GM19238 (cell line): ENCODE data around the gene RHO.

Source experiments
- DNase-seq: peaks from one replicate; pipeline ENCODE4 v3.0.0; 2011; ENCODE audit warnings: low spot score; ENCODE audit not compliant: insufficient read length

The RHO gene

DNA sequence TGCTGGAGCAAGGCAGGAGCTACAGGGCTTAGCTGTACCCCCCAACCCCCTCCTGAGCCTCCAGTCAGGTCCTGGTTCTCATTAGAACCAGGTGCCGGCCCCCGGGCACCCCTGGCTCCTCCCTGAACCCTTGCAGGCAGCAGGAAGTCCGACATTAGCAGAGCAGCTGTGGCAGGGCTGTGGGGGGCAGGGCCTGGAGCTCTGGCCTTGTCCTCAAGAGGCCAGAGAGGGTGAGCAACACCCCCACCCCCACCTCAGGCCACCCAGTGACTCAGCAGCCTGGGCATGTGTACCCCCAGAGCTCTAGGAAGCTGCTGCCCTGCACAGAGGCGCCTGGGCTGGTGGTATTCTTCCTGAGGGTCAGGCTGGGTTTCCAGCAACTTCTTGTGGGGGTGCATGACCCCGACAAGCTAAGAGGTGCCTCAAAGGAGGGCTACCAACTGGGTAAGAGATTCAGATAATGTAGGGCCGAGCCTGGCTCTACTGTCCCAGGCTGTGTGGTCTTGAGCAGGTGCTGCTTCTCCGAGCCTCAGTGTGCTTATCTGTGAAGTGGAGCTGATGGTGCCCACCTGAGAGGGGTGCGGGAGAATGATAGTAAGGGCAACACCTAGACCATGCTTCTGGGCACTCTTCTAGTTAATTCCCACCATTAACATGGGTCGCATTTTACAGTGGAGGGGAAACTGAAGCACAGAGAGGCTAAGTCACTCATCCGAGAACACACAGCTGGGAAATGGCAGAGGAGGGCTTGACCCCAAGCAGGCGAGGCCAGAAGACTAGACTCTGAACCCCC, 30.5 kb downstream of the RHO start:
- DNase-seq: no peak

- DNase-seq: no peak
Measured at GRCh38 chr3:129559565-129560079, 31.2 kb downstream of the RHO start.

DNA sequence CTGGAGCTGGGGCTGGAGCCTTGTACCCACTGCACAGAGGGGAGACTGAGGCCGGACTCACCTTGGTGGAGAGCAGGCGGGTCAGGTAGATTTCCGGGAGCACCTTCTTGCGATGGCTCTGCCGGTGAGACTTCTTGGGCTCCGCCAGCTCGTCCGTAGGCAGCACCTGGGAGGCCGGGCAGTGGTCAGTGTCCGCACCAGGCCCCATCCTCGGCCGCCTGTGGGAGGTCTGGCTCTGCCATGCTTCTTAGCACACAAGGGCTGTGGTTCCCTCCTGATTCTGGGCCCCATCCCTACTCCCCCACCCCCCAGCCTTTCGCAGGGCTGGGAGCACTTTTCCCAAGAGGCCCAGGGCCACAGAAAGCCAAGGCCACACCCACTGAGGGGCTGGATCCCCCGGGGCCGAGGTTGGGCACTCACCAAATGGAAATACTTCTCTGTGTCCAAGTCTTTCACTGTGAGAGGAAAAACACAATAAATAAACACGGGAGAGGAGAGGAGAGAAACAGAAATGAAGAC, 31.9 kb downstream of the RHO start:
- no peak for DNase-seq

DNA sequence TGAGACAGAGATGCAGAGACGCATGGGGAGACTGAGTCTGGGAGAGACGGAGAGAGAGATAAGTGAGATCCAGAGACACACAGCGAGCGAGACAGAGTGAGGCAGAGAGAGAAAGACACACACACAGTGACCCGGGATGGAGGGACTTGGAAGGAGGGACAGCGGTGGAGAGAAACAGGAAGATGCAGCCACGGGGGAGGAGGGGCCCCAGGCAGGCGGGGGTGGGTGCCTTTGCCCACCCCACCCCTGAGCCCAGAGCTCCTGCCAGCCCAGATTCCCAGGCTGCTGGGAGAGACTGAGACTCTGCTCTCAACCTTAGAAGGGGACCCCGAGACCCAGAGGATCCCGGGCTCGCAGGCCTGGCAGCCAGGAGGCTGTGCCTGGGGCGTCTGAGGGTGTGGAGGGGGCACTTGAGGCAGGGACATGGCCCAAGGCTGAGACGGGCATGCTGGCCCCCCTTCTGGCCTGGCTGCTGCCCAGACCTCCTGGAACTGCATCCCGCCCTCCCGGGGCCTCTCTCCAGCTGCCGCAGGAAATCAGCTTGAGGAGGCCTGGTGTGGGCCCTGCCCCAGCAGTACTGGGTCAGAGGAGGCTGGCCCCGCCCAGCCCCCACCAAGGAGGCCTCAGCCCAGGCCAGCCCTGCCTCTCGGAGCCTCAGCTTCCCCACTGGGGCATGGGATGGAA, 32.6 kb downstream of the RHO start:
- DNase-seq: no peak

GRCh38 chr3:129561619-129562248, 33.3 kb downstream of the RHO start:
- DNase-seq: no peak

DNA sequence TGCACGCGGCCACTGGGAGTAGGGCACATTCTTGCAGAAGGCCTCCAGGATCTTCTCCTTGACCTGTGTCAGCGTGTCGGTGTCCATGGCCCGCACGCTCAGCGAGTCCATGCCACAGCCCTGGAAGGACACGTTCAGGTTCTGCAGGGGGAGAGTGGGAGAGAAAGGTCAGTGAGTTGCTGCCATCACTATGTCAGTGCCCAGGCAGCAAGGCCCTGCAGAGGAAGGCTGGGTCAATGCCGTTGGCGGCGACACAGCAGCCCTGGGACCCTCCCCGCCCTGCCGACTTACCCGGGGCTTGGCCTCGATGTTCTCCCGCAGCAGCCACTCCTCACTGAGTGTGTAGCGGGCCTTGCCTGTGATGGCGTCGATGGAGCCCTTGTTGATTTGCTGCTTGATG, 34.4 kb downstream of the RHO start:
- DNase-seq: no peak

GRCh38 chr3:129563332-129563731, 34.9 kb downstream of the RHO start:
- DNase-seq: no peak

DNA sequence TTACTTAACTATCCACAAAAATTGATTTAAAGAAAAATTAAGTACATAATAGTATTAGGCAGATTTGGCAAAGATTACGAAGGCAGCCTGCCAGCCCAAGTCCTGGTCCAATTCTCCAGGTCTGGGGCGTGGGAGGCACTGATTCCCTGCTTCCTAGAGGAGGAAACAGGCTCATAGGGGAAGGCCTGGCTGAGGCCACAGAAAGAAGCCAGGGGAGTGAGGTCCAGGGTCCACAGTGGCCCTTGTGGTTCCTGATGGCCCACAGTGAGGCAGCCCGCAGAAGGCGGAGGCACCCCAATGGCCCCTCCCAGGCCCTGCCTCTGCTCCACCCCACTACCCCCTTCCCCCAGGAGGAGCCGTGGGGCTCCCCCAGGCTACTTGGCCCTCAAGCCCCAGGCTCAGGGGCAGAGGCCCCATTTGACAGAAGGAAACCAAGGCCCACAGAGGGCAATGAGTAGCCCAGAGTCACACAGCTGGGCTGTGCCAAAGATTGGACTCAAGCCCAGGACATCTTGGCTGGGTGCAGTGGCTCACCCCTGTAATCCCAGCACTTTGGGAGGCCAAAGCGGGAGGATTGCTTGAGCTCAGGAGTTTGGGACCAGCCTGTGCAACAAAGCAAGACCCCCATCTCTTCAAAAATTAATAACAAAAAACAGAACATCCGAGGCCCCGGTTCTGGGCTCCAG, 35.6 kb downstream of the RHO start:
- DNase-seq: no peak

DNA sequence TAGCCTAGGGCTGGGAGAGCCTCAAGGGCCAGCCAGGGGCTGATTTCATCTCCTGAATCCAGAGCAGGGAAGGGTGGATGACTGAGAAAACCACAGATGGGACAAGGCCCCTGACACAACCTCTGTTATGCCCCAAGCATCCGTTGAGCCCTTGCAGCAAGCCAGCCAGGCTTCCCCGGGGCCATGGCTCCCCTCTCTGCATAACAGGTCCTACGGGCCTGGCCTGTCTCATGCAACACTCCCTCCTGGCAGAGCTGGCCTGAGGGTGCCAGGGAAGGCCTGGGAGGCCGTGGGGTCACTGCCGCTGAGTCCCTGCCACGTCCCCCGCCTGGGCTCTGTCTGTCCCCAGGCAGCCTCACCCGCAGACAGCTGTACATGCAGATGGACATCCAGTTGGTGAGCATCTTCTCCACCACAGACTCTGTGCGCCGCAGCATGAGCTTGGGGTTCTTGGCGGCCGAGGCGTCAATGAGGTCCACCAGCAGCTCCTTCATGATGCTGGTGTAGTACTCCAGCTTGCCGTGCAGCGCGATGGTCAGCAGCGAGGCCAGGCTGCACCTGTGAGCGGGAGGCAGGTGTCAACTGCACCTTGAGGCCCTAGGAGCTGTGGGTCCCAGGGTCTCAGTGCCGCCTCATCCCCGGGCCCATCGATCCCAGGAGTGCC, 36.7 kb downstream of the RHO start:
- DNase-seq: no peak

GRCh38 chr3:129565902-129566301, 37.5 kb downstream of the RHO start:
- DNase-seq: no peak

DNA sequence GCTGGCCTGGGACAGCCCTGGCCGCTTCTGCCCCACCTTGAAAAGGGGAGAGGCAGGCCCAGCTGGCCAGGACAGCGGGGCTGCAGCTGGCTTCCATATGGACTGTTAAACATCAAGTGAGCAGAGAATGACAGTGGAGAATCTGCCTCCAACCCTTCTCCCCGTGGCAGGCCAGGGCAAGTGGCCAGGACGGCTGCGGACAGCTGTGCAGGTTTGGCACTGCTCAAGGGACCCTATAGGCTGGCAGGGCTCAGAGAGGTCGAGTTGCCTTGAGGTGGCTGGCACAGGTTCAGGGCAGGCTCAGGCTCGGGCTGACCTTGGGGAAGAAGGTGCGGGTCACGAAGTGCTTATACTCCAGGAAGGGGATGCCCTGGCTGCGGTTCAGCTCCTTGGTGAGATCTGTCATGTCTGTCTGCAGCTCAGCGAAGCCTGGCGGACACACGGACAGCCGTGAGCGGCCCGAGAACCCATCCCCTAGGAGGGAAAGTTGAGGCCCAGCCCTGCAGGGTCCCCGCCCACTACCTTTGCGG, 38.8 kb downstream of the RHO start:
- no peak for DNase-seq

DNA sequence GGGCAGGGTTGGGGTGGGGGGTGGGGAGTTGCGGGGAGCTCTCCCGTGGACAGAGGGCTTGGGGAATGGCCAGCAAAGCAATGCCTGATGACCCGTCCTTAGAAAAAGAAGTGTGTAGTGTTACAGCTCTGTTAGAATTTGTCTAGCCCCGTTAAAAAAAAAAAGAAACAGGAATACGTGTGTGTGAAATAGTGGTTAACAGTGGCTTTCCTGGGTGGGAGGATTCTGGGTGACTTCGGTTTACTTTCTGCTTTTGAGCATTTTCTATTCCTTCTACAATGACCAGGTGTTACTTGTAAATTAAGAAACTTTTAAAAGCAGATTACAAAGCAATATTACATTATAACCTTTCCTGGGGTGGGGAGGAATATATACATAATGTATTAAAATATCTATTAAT, 39.5 kb downstream of the RHO start:
- no peak for DNase-seq

- DNase-seq: no peak
Measured at GRCh38 chr3:129569856-129570255, 41.4 kb downstream of the RHO start.

DNA sequence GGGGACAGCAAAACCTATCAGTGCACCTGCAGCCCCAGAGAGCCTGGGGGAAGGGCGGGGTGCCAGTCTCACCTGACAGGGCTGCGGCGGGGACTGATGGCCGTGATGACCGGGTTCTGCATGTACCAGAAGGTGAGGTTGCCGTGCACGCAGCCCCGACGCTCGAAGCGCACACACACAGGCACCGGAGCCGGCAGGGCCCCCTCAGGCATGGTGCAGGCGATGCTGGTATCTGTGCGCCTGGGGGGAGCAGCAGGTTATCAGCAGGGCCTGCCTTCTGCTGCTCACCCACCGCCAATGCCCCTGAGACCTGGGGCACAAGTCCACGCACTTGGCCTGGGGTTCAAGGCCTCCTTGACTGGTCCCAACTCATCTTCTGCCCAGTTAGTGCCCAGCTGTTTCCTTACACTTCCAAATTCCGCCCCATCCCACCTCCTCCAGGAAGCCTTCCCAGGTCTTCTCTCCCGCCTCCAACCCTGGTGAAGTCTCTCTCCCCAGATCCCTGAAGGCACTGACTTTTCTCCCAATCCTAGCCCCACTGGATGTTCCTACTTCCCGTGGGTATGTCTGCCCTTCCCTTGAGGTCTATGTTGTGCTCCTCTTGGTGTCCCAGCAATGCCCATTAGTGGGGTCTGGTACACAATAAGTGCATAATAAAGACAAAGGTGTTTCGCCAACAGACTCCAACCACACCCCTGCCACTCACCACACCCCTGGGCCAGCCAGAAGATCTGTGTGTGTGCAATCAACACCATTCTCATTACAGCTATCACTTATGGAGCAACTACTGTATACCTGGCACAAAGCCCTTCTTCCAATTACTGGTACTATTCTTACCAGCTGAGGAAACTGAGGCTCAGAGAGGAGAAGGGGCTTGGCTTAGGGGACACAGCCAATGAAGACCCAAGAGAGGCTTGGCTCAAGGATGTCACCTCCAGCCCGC, 43.4 kb downstream of the RHO start:
- DNase-seq: no peak

GRCh38 chr3:129572603-129573002, 44.2 kb downstream of the RHO start:
- DNase-seq: no peak

GRCh38 chr3:129573493-129573892, 45.1 kb downstream of the RHO start:
- no peak for DNase-seq

DNA sequence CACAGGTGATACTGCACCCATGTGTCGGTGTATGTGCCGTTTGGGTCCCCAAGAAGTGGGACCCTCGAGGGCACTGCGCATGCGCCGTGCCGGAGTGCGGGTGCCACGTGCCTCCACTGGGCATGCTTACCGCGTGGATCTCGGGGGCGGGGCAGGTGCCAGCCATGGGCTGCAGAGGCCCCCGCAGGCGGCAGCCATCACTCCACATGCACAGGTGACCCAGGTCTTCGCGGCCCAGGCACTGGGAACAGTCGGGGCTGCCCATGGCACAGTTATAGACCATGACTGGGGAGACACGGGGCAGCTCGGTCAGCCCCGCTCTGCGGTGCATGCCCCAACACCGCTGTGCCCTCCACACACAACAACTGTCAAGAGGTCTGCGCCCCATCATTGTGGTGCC, 45.8 kb downstream of the RHO start:
- no peak for DNase-seq

DNA sequence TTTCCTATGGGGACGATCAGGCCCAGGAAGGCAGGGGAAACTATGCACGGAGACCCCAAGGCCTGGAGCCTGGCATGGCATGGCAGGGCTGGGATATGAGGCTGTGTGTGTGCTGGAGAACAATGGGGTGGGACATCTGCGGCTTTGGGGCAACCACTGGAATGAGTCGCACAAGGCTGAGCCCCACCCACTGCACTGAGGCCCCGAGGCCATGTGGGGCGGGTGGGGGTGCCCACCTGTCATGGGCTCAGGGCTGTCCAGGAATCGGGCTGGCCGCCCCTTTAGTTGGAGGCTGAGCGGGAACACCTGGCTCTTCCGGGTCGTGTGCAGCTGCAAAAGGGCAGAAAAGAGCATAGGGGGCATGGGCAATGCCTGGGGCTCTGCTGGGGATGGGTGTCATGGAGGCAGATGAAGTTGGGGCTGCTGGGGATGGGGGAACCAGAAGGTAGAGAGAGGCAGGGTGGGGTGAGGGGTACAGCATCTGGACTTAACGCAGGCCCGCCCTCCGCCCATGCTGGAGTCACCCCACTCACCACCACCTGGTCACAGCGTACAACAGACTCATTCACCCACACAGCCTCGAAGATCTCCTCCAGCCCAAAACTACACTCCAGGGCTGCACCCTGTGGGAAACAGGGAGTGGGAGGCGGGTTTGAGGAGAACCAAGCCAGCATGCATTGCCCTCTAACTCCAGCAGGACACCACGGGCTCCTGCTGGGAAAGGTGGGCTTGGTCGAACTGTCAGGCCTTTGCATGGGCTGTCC, 47.0 kb downstream of the RHO start:
- DNase-seq: no peak

DNA sequence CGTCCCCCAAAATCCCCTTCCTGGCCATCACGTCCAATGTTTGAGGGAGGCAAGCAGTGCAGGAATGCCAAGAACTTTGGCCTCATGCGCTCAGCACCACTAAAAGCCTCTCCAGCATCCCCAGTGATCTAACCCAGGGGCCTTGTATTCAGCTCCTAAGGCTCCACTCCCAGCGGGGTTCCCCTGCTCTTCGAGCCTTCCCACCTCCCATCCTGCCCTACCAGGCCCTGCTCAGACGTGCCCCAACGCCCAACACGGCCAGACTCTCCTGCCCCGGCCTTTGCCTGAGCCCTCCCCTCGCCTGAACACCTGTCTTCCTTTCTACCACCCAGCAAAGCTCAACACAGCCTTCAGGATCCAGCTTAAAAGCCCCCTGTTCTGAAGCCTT, 47.6 kb downstream of the RHO start:
- no peak for DNase-seq
